ENCODE measurements around the gene IRAK1BP1.
"Not testable (repeated sequence)": the region's sequence is repeated elsewhere in the genome, so short reads cannot be mapped to it uniquely, and the experiment has no call there.

IRAK1BP1 gene, protein sequence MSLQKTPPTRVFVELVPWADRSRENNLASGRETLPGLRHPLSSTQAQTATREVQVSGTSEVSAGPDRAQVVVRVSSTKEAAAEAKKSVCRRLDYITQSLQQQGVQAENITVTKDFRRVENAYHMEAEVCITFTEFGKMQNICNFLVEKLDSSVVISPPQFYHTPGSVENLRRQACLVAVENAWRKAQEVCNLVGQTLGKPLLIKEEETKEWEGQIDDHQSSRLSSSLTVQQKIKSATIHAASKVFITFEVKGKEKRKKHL

DNA sequence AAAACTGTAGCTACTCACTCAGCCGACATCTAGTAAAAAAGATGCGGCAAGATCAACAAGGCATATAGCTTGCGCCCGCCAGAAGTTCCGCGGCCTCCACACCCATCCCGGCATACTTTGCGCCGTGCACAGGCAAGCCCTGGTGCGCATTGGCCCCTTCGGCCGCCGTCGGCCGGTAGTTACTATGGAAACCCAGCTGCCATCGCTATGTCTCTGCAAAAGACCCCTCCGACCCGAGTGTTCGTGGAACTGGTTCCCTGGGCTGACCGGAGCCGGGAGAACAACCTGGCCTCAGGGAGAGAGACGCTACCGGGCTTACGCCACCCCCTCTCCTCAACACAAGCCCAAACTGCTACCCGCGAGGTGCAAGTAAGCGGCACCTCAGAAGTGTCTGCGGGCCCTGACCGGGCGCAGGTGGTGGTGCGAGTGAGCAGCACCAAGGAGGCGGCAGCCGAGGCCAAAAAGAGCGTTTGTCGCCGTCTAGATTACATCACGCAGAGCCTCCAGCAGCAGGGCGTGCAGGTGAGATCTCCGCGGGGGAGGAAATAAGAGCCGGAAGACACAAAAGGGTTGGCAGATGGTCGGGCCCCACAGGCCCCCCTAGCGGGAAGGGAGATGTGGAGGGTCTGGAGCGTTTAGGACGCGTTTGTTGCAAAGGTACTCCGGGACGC is at the start of gene IRAK1BP1:
IRAK1BP1 (plus strand) TSS at position 182 of the 671 bp plus-strand sequence; CDS start at position 208, 26 bp downstream.
- peak; percentile 87 for DNase-seq

DNA sequence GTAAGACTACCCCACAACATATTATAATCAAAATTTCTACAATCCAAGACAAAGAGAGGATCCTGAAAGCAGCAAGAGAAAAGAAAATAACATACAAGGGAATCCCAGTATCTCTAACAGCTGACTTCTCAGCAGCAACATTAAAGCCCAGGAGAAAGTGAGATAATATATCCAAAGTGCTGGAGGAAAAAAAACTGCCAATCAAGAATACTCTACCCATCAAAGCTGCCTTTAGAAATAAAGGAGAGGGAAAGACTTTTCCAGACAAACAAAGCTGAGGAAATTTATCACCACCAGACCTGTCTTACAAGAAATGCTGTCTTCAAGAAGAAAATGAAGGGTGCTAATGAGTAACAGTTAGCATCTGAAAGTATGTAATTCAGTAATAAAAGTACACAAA is 43.3 kb upstream of the IRAK1BP1 start:
- DNase-seq: no peak

DNA sequence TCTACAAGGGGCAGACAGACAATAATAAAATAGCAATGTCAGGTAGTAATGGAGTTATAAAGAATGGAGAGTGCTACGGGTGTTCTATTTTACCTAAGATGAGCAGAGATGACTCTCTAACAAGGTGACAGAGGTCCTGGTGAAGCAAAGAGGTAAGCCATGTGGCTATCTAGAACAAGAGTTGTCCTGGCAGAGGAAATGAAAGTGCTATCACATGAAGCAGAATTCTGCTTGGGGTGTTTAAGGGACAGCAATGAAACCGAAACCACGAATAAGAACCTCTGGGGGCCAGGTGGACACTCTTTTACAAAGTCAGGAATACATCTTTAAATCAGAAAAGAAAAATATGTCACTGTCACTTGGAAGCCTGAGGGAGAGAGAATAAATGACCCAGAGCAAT is 37.9 kb upstream of the IRAK1BP1 start:
- no peak for DNase-seq

DNA sequence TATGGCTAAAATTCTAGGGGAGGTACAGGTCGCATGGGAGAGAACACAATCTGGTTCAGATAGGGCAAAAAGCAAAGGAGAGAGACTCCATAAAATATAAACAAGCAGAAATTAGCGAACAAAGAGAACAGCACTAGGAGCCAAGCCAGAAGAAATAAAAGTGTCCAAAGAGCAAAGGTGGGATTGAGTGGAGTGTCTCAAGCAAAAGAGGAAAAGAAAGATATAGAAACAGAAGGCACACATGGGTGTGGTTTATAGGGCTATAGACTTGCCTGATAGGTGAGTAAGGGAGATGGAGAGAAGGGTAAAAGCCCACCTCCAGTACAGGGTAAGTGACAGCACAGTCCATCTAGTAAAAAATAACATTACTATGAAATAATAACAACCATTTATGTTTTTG is 36.5 kb upstream of the IRAK1BP1 start:
- no peak for DNase-seq

DNA sequence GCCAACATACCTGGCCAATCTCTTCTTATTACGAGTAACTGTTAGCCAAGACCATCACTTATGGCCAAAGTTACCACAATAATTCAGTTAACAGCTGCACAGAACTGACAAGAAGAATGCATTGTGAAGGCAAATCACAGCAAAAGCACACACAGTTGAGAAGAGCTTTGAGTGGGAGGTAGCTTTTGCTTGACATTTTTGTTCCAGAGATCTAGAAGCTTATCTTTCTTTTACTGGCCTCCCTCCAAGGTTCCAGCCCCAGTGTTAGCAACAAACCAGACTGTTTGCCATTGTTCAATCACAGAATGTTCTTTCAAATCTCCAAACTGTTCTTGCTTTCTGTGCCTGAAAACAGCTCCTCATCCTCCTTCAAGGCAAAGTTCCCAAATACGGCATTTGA is 35.9 kb upstream of the IRAK1BP1 start:
- no peak for DNase-seq

DNA sequence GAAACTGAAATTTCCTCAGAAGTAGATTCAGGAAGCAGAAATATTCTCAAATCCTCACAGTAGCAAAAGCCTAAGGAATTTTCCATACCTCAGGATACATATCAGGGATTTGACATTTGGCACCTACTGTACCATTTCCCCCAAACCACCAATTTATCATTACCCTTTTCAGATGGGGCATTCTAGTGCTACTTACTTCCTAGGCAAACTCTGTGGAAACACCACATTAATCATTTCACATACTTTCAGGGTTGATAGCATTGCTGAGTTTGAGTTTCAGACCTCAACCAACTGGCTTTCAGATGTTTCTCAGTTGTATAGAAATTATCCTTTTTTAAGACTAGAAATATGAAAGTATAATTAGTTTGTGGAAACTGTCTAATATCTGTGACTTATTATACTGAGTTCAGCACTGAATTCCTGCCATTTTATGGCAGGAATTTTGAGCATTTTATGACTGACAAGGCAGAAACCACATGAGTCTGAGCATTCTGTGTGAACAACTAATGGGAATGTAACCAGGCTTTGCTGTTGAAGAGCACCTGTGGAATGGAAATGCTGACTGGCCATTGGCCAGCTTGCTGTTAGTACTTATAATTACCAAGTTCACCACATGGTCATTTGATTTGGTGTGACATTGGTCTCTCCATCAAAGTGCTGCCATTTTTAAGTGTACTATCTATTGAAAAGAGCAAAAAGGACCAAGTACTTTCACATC is 35.1 kb upstream of the IRAK1BP1 start:
- DNase-seq: no peak

DNA sequence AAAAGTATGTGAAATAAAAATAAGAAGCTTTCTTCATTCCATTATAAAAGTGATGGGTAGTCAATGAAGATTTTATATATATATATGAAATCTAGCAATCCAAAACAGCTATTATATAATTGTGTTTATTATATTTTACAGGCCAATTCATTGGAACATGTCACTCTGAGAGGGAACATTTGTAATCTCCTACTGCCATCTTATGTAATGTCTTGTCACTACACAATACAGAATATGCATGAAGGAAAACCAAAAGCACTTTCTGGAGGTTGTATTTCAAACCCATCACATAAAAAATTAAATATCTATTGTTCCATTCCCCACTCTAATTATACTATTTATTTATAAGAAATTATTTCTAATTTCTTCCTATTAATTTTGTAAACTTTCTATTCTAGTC is 31.5 kb upstream of the IRAK1BP1 start:
- DNase-seq: no peak

DNA sequence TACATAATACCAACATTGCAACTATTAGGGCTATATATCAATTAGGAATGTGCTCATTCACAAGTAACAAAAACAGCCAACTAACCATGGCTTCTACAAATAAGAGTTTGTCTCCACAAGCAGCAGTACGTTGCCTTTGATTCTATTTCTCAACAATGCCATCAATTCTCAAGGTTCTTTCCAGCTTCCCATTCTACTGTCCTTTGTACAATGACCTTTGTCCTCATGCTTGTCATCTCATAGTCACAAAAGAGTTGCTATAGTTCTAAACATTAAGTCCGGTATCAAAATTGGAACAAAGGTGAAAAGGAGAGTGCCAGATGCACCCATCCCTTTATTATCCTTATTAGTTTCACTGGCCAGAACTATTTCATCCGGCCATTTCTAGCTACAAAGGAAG is 30.8 kb upstream of the IRAK1BP1 start:
- no peak for DNase-seq

DNA sequence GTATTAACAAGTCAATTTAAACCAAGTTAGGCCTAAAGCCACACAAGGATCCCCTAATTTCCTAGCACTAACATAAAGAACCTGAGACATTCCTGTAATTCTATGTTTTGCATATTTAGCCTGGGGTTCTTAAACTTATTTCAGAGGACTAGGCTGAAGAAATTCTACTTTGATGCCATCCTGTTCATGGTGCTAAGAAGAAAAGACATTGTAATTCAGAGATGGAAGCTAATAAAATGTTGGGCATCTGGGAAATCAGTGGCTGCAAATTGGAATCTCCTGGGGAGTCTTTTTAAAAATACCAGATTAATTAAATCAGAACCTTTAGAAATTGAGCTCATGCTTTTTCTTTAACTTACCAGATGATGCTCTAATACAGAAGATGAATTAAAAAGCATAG is 26.2 kb upstream of the IRAK1BP1 start:
- no peak for DNase-seq

DNA sequence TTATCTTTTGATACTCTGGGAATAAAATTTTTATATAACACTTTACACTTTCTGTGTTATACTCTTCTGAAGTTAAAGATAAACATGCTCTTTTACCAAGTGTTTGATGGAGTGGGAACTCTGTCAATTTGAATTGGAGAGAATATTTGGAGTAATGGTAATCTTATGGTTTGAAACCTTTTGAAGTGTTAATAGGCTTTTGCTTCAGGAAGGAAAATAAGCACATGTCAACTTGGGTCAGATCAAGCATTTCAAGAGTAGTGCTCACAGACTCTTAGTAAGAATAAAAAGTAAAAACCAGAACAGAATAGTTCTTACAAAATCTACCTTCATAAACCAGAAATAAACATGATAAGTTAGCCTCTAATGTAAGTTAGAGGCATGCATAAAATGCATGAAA is 24.4 kb upstream of the IRAK1BP1 start:
- DNase-seq: no peak

DNA sequence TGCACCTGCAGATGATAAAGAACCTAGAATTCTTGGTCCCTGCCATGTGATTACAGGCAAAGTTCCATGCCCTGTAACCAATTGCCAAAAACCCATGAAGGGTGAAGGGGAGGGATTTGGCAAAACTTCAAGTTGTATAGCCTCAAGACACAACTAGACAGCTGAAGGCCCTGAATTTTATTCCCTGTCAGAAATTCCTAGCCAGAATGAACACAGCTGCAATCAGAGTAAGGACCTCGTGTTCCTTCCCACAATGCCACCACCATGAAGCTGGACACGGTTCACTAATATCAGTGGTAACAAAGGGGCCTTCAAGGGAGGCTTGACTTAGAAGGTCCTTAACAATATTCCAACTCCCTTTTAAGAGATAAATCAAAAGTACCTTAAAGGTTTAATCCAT is 22.5 kb upstream of the IRAK1BP1 start:
- no peak for DNase-seq

DNA sequence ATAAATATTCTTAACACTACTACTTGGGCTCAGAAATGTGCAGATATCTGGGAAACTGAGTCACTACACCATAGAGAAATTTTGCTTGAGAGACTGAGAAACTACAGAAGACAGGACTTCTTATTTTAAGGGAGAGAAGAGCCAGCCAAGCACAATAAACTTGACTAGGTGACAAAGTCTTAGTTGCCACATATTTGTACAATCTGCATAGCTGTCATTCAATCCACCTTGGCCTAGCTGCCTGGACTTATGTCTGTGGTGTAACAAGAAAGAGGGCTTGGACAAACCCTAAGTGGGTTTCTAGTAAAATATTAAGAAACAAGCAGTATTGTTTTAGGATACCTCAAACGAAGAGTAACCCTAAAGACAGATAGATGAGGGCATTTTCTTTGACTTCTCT is 21.8 kb upstream of the IRAK1BP1 start:
- no peak for DNase-seq

DNA sequence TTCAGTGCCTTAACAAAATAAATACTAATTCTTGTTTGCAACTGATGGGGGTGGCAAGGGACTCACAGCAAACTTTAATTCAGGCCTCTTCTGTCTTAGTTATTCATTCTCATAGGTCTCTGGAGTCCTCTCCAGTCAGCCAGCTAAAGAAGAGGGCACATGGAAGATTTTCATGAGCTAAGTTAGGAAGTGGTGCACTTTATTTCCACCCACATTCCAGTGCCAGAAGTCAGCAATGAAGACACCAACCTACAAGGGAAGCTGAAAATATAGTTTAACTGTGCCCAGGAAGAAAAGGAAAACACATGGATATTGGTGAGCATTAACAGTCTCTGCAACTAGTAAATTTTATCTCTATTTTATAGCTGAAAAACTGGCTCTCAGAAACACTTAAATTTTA is 16.7 kb upstream of the IRAK1BP1 start:
- no peak for DNase-seq

DNA sequence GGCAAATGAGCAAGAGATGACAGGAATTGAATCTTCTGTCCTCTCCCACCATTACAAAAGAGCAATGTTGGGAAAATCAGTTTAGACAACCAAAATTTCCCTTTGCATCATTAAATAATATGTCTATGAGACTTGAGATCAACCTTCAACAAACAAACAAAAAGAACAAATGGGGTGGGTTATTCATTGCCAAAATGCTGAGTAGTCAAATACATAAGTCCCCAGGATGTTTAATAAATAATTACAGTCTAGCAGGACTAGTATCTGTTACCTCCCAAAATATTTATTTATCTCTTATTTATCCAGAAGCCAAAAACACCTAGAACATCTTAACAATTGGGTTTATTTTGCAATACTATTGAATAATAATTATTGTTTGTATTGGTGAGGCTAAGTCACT is 16.2 kb upstream of the IRAK1BP1 start:
- DNase-seq: no peak

DNA sequence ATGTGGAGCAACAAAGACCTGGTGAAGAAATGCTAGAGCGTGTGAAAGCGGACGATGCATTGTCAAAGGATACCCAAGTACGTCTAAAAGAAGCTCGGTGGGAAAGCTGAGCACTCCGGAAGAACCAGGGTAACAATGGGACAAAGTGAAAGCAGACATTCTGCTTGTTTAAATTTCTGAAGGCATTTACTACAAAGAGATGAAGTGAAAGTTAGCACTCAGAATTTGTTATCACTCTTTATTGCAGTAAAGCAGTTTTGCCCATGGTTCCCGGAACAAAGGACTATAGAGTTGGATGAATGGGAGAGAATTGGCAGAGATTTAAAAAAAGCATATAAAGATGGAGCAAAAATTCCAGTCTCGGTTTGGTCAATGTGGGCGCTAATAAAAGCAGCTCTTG is 12.8 kb upstream of the IRAK1BP1 start:
- no peak for DNase-seq

DNA sequence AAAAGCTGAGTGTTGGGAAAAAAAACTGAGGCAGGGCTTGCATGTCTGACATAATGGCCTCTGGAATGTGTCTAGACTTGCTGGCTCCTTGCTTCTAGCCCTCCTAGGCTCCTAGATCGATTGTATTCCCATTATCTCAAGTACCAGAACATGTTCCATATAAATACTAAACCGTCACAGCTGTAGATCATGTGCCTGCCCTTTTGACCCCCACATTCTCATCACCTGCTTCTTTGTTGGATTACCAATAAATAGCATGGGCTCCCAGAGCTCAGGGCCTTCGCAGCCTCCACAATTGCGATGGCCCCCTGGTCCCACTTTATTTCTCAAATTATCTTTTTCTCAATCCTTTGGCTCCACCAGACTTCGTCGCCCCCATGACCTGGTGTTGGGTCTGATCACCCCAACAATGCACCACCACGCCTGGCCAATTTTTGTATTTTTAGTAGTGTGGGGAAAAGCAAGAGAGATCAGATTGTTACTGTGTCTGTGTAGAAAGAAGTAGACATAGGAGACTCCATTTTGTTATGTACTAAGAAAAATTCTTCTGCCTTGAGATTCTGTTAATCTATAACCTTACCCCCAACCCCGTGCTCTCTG is 8.9 kb upstream of the IRAK1BP1 start:
- not testable (repeated sequence) for DNase-seq

DNA sequence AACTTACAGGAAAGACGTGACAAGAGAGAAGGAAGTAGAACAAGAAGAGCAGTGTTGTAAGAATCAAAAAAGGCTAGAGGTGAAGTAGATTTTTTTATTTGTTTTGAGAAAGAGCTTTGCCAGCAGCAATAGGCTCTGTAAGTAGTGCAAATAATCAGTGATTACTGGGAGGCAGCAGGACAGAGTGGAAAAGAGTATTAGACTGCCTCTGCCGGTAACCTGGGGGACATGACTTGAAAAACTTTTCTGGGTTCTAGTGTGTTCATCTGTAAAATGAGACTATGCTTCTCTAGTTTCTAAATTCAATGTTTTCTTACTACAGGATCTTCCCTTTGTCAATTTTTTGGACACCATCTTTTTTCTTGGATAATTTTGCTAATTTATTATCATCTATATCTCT is 5.8 kb upstream of the IRAK1BP1 start:
- no peak for DNase-seq

DNA sequence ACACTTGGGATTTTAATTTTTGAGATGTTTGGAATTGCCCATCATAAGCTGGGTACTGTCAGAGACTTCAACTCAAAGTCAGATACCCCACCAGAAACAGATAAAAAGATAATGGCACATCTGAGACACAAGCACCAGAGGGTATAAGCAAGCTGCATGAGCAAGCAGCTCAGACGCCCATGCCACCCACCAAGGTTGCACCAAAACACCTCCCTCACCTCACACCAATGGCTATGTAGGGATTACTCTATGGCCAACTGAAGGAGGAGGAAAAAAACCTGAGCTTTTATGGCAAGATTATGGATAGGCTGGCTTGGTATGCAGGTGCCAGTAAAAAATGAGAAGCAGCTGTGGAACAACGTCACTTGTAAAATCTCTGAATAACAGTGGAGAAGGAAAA is 3.8 kb upstream of the IRAK1BP1 start:
- no peak for DNase-seq

DNA sequence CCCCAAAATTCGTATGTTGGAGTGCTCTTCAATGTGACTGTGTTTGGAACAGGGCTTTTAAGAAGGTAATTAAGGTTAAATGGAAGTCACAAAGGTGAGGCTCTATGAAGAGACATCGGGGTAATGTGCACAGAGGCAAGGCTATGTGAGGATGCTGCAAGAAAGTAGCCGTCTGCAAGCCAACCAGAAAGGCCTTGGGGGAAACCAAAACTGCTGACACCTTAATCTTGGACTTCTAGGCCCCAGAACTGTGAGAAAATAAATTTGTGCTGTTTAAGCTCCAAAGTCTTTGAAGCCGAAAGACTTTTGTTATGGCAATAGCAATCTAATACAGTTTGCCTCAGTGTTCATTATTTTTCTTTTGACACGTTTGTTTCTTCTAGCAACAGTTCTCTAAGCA is 2.4 kb upstream of the IRAK1BP1 start:
- DNase-seq: no peak

DNA sequence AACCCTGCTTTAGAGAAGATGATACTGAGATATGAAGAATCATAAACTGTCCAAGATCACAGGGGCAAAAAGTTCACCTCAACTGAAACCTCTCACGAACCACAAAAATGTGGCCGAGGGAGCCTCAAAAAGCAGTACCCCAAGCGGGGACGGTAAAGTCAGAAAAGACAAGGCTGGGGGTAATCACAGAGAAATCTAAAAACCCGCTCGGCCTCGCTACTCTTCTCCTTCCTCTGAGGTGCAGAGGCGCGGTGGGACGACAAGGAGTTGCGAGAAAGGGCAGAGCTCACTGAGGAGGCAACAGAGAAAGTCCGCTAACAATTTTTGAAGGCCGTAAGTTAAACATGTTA is 356 bp upstream of the IRAK1BP1 start:
- no peak for DNase-seq

DNA sequence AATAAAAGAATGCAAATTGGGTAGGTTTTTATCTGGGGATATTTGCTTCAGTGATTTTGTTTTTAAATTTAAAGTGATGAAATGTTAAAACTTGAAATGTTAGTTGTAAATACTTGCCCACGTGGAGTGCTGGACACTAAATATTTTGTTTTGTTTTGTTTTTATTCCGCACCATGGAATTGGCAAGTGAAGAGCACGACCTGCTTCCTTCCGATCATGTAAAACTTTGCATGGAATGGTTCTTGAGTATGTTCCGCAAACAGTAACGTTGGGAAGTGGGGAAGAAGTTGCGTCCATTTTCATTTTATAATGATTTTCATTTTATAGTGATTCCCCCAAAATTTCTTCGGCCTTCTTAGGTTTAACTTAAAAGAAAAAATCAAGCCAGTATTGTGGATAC is 765 bp downstream of the IRAK1BP1 start:
- peak; percentile 43 for DNase-seq

DNA sequence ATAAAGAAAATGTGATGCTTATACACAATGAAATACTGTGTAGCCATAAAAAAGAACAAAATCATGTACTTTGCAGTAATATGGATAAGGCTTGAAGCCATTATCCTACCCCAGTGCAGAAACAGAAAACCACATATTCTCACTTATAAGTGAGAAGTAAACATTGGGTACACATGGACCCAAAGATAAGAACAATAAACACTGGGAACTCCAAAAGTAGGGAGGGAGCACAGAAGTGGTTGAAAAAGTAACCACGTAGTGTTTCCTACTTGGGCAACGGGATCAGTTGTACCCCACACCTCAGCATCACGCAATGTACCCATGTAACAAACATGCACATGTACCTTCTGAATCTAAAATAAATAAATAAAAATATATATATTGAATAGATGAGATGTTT is 8.2 kb downstream of the IRAK1BP1 start:
- no peak for DNase-seq

DNA sequence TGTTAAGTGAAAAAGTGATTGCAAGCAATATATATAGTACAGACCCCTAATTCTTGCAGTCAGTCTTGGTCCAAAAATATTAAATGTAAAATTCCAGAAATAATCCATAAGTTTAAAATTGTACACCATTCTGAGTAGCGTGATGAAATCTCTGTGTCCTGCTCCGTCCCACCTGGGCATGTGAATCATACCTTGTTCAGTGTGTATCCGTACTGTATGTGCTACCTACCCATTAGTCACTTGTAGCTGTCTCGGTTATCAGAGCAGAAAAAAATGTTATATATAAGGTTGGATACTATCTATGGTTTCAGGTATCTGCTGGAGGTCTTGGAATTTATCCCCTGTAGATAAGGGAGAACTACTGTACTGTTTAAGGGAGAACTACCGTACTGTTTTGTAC is 16.3 kb downstream of the IRAK1BP1 start:
- DNase-seq: no peak

DNA sequence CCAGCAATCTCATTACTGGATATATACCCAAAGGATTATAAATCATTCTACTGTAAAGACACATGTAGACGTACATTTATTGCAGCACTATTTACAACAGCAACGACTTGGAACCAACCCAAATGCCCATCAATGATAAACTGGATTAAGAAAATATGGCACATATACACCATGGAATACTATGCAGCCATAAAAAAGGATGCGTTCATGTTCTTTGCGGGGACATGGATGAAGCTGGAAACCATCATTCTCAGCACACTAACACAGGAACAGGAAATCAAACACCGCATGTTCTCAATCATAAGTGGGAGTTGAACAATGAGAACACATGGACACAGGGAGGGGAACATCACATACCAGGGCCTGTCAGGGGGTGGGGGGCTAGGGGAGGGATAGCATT is 22.6 kb downstream of the IRAK1BP1 start:
- DNase-seq: not testable (repeated sequence)

Measured in DMS 273 treated with DMSO at 0.1 percent for 48 hours (cell line).